Keratinocyte (primary cell): Measurements from ENCODE around the gene NUDT2. TPM values are rescaled to one million over a fixed set of nuclear protein-coding genes. Genes with fewer than 3 reads are reported as not detected.

Experiments
- DNase-seq: peaks from one replicate; pipeline ENCODE4 v3.0.0-alpha.2; 2011; ENCODE audit warnings: low read depth, missing footprints, low spot score
- FAIRE-seq: peaks from 2 replicates; lab custom pipeline; 2011; peaks lifted over from hg19 to GRCh38; lab: Jason Lieb, UNC
- H2AFZ ChIP-seq: 2 replicates; pipeline ENCODE4 v1.6.0; 2012; ENCODE audit warnings: low read length, control low read depth, inconsistent platforms; ENCODE audit not compliant: control insufficient read depth
- H3K27ac ChIP-seq: 2 replicates; pipeline ENCODE4 v1.5.1; 2011; ENCODE audit warnings: low read length; ENCODE audit not compliant: control insufficient read depth, insufficient read depth
- H3K27me3 ChIP-seq: 3 replicates; pipeline ENCODE4 v1.6.0; 2011; ENCODE audit warnings: low read length; ENCODE audit not compliant: control insufficient read depth, insufficient read depth; ENCODE audit errors: extremely low read depth
- H3K36me3 ChIP-seq, 2 experiments: 2 replicates in 1 of 2; 3 replicates in 1 of 2; pipeline ENCODE4 v1.5.1; 2011; ENCODE audit warnings: low read length in 2 of 2, mild to moderate bottlenecking in 1 of 2; ENCODE audit not compliant: control insufficient read depth in 2 of 2, insufficient read depth in 2 of 2; ENCODE audit errors: extremely low read depth in 1 of 2
- H3K4me1 ChIP-seq: 3 replicates; pipeline ENCODE4 v1.5.1; 2011; ENCODE audit warnings: low read length; ENCODE audit not compliant: control insufficient read depth, insufficient read depth; ENCODE audit errors: extremely low read depth
- H3K4me2 ChIP-seq: 3 replicates; pipeline ENCODE4 v1.6.0; 2011; ENCODE audit warnings: low read depth, low read length; ENCODE audit not compliant: control insufficient read depth, insufficient read depth; ENCODE audit errors: extremely low read depth
- H3K4me3 ChIP-seq, 3 experiments: fragments of 200-600 bp in 1 of 3; sonication (generic) in 1 of 3; 2 replicates in 2 of 3; 3 replicates in 1 of 3; pipeline ENCODE4 v1.5.1; 2011 to 2016; ENCODE audit warnings: low read length in 3 of 3, mild to moderate bottlenecking in 3 of 3, control low read depth in 2 of 3, inconsistent platforms in 1 of 3, low read depth in 1 of 3, mixed read lengths in 1 of 3, mixed run types in 1 of 3, moderate library complexity in 1 of 3; ENCODE audit not compliant: control insufficient read depth in 2 of 3, insufficient read depth in 2 of 3; ENCODE audit errors: extremely low read depth in 1 of 3
- H3K79me2 ChIP-seq: 2 replicates; pipeline ENCODE4 v1.6.0; 2012; ENCODE audit warnings: low read length; ENCODE audit not compliant: control insufficient read depth, insufficient read depth
- H3K9ac ChIP-seq: 3 replicates; pipeline ENCODE4 v1.6.0; 2011; ENCODE audit warnings: low read length; ENCODE audit not compliant: control insufficient read depth, insufficient read depth; ENCODE audit errors: extremely low read depth
- H3K9me1 ChIP-seq: 3 replicates; pipeline ENCODE4 v1.6.0; 2011; ENCODE audit warnings: low read length; ENCODE audit not compliant: control insufficient read depth, insufficient read depth; ENCODE audit errors: extremely low read depth
- H3K9me3 ChIP-seq: 2 replicates; pipeline ENCODE4 v1.5.1; 2012; ENCODE audit warnings: low read depth, low read length; ENCODE audit not compliant: control insufficient read depth
- H4K20me1 ChIP-seq: 3 replicates; pipeline ENCODE4 v1.6.0; 2011; ENCODE audit warnings: low read length; ENCODE audit not compliant: control insufficient read depth, insufficient read depth; ENCODE audit errors: extremely low read depth
- CTCF ChIP-seq, 3 experiments: IDR thresholded peaks in 1 of 3; conservative IDR thresholded peaks in 1 of 3; optimal IDR thresholded peaks in 1 of 3; 2 replicates in 2 of 3; 3 replicates in 1 of 3; pipeline versions ENCODE3 to v1.5.1; 2011; ENCODE audit warnings: low read length in 3 of 3, mild to moderate bottlenecking in 3 of 3, moderate library complexity in 2 of 3, control low read depth in 1 of 3, inconsistent platforms in 1 of 3; ENCODE audit not compliant: insufficient read depth in 2 of 3; ENCODE audit errors: extremely low read depth in 1 of 3
- EZH2 ChIP-seq: IDR thresholded peaks from one replicate; pipeline ENCODE4 v1.6.1; 2012; ENCODE audit warnings: inconsistent platforms, mild to moderate bottlenecking, low read length, moderate library complexity
- dilution Hi-C: fragments of 300-500 bp; cut with MboI; formaldehyde crosslinking; loops from one replicate; pipeline ENCODE4 v1.7.0; 2020; ENCODE audit warnings: low sequenced_read_pairs; ENCODE audit not compliant: extremely low pct_ligation_motif_present
- polyA plus RNA-seq, 5 experiments: library from polyadenylated mRNA; depleted of rRNA in 3 of 5; stranded (reverse) in 3 of 5; stranded (forward) in 1 of 5; unstranded in 1 of 5; fragments of >200 nt; gene quantifications; 1 replicate in 1 of 5; 2 replicates in 3 of 5; 3 replicates in 1 of 5; pipeline versions ENCODE4 v1.2.1 to v1.2.3, GENCODE V29; 2011 to 2012; ENCODE audit warnings: missing spikeins in 2 of 5, low read depth in 1 of 5, low replicate concordance in 1 of 5

The NUDT2 gene
- polyA plus RNA-seq, 1 donor (not counting 4 experiments of a cell fraction or from before 2014, with no cell fraction given): 33.4 TPM

- Histone ChIP-seq H3K4me3 (no peak overlapping the region), H2AFZ (no peak overlapping the region), H3K9ac (no peak overlapping the region), H3K27ac (no peak overlapping the region), H3K79me2 (no peaks in the 10 kb centered on the region), H4K20me1 (peaks cover 3% of the 10 kb centered on the region), H3K9me3 (peaks cover 7% of the 10 kb centered on the region), H3K36me3 (peaks cover 5 to 18% of the 10 kb centered on the region in 2 experiments), H3K4me2 (no peak overlapping the region), H3K9me1 (no peaks in the 10 kb centered on the region), H3K4me1 (peaks cover 6% of the 10 kb centered on the region), H3K27me3 (peaks cover 14% of the 10 kb centered on the region)
- DNase-seq: no peak
- FAIRE-seq: no peak
- TF ChIP-seq CTCF (optimal IDR thresholded peaks at IDR 0.05 in 1 of 3, IDR thresholded peaks at IDR 0.05 in 1 of 3, conservative IDR thresholded peaks at IDR 0.05 in 1 of 3; ENCODE audit: extremely low read depth in 1 of 3, insufficient read depth in 2 of 3, low read length in 3 of 3) (no peak), EZH2 (no peak)
- dilution Hi-C loops: no loop called here
These were observed 40.3 kb downstream of the NUDT2 start for GRCh38 chr9:34369636-34370035.

GRCh38 chr9:34370335-34370969 is 41.1 kb downstream of the NUDT2 start:
- H3K9me1 ChIP-seq: no peaks in the 10 kb centered on the region
- no peak overlapping the region for H3K27ac ChIP-seq
- no peak for FAIRE-seq
- H3K79me2 ChIP-seq: no peaks in the 10 kb centered on the region
- H4K20me1 ChIP-seq: peaks cover 4% of the 10 kb centered on the region
- H3K4me2 ChIP-seq: no peak overlapping the region
- H3K27me3 ChIP-seq: peaks cover 14% of the 10 kb centered on the region
- no peak overlapping the region for H3K4me3 ChIP-seq
- H3K9me3 ChIP-seq: peaks cover 7% of the 10 kb centered on the region
- H2AFZ ChIP-seq: no peak overlapping the region
- no peak overlapping the region for H3K9ac ChIP-seq
- no peak for DNase-seq
- peaks cover 5 to 18% of the 10 kb centered on the region in 2 experiments for H3K36me3 ChIP-seq
- peaks cover 14% of the 10 kb centered on the region for H3K4me1 ChIP-seq
- dilution Hi-C loops: no loop called here
- no peak for TF ChIP-seq EZH2
- no peak for TF ChIP-seq CTCF (optimal IDR thresholded peaks at IDR 0.05 in 1 of 3, IDR thresholded peaks at IDR 0.05 in 1 of 3, conservative IDR thresholded peaks at IDR 0.05 in 1 of 3; ENCODE audit: extremely low read depth in 1 of 3, insufficient read depth in 2 of 3, low read length in 3 of 3)
